Kidney epithelial cell (primary cell): ENCODE data around the gene MED8. TPM values are rescaled to one million over a fixed set of nuclear protein-coding genes. Genes with fewer than 3 reads are reported as not detected.

Source experiments
- DNase-seq: peaks from one replicate; pipeline ENCODE4 v3.0.0-alpha.2; 2010; ENCODE audit warnings: low read depth
- H3K27me3 ChIP-seq: 2 replicates; pipeline ENCODE4 v1.6.0; 2011; ENCODE audit warnings: low read length; ENCODE audit not compliant: control insufficient read depth, insufficient read depth
- H3K36me3 ChIP-seq: 2 replicates; pipeline ENCODE4 v1.5.1; 2011; ENCODE audit warnings: low read length; ENCODE audit not compliant: control insufficient read depth, insufficient read depth
- H3K4me3 ChIP-seq: 2 replicates; pipeline ENCODE4 v1.5.1; 2011; ENCODE audit warnings: low read depth, mild to moderate bottlenecking, control low read depth, low read length
- CTCF ChIP-seq: IDR thresholded peaks from 2 replicates; pipeline ENCODE4 v1.5.1; 2011; ENCODE audit warnings: mild to moderate bottlenecking, moderate library complexity, low read length, control low read depth, inconsistent platforms; ENCODE audit not compliant: insufficient read depth, poor library complexity, severe bottlenecking
- total RNA-seq: library from RNA; depleted of rRNA; stranded (reverse); fragments of >200 nt; gene quantifications from 2 replicates; pipeline ENCODE4 v1.2.3, GENCODE V29; 2015

MED8 gene
- total RNA-seq, 1 donor from 2014 or later, result 44.5 TPM

- DNase-seq, result no peak
- H3K4me3 ChIP-seq, result peak overlapping the region; percentile 64
- no peaks in the 10 kb centered on the region for H3K36me3 ChIP-seq
Observed at GRCh38 chr1:43358121-43358745, 31.4 kb downstream of the MED8 start.

GRCh38 chr1:43357251-43357650 is 32.3 kb downstream of the MED8 start:
- no peak for DNase-seq
- no peak for TF ChIP-seq CTCF
- Histone ChIP-seq H3K4me3 (no peak overlapping the region), H3K36me3 (no peaks in the 10 kb centered on the region), H3K27me3 (no peaks in the 10 kb centered on the region)

More at GRCh38 chr1:43358121-43358745, 31.4 kb downstream of the MED8 start:
- no peaks in the 10 kb centered on the region for H3K27me3 ChIP-seq
- TF ChIP-seq CTCF, result peak; percentile 69

GRCh38 chr1:43354936-43355335 is 34.7 kb downstream of the MED8 start:
- TF ChIP-seq CTCF, result no peak
- no peaks in the 10 kb centered on the region for H3K27me3 ChIP-seq
- no peaks in the 10 kb centered on the region for H3K36me3 ChIP-seq
- H3K4me3 ChIP-seq, result no peak overlapping the region
- no peak for DNase-seq

GRCh38 chr1:43354471-43354870 is 35.1 kb downstream of the MED8 start:
- no peaks in the 10 kb centered on the region for H3K27me3 ChIP-seq

GRCh38 chr1:43352881-43353280 is 36.7 kb downstream of the MED8 start:
- H3K36me3 ChIP-seq, result no peaks in the 10 kb centered on the region
- no peaks in the 10 kb centered on the region for H3K27me3 ChIP-seq
- TF ChIP-seq CTCF, result no peak
- no peak overlapping the region for H3K4me3 ChIP-seq
- no peak for DNase-seq

More at GRCh38 chr1:43354471-43354870, 35.1 kb downstream of the MED8 start:
- DNase-seq, result no peak
- Histone ChIP-seq H3K4me3 (no peak overlapping the region), H3K36me3 (no peaks in the 10 kb centered on the region)
- TF ChIP-seq CTCF, result no peak

GRCh38 chr1:43352351-43352705 is 37.3 kb downstream of the MED8 start:
- DNase-seq, result no peak
- TF ChIP-seq CTCF, result no peak
- no peak overlapping the region for H3K4me3 ChIP-seq
- no peaks in the 10 kb centered on the region for H3K36me3 ChIP-seq
- no peaks in the 10 kb centered on the region for H3K27me3 ChIP-seq
